ENCODE measurements around the gene INSC.

The INSC gene

GRCh38 chr11:15150507-15150906 is 35.8 kb downstream of the INSC start:
- no peak for DNase-seq

- no peak for DNase-seq
Observed at GRCh38 chr11:15153231-15153630, 38.5 kb downstream of the INSC start.

GRCh38 chr11:15157181-15157580 is 42.5 kb downstream of the INSC start:
- DNase-seq, result no peak

GRCh38 chr11:15157606-15158137 is 42.9 kb downstream of the INSC start:
- no peak for DNase-seq

GRCh38 chr11:15158351-15159015 is 43.8 kb downstream of the INSC start:
- no peak for DNase-seq

- DNase-seq, result no peak
Observed at GRCh38 chr11:15159085-15159484, 44.4 kb downstream of the INSC start.

GRCh38 chr11:15161790-15162189 is 47.1 kb downstream of the INSC start:
- DNase-seq, result no peak

GRCh38 chr11:15163136-15163535 is 48.4 kb downstream of the INSC start:
- DNase-seq, result no peak

- no peak for DNase-seq
Observed at GRCh38 chr11:15166204-15166603, 51.5 kb downstream of the INSC start.

GRCh38 chr11:15169815-15170551 is 55.3 kb downstream of the INSC start:
- DNase-seq, result no peak

- no peak for DNase-seq
Observed at GRCh38 chr11:15170698-15171097, 56.0 kb downstream of the INSC start.

- no peak for DNase-seq
Observed at GRCh38 chr11:15171956-15172355, 57.2 kb downstream of the INSC start.

- DNase-seq, result no peak
Observed at GRCh38 chr11:15175831-15176230, 61.1 kb downstream of the INSC start.

- no peak for DNase-seq
Observed at GRCh38 chr11:15176646-15177163, 62.0 kb downstream of the INSC start.

- DNase-seq, result no peak
Observed at GRCh38 chr11:15177491-15177890, 62.8 kb downstream of the INSC start.

GRCh38 chr11:15178214-15178613 is 63.5 kb downstream of the INSC start:
- no peak for DNase-seq

GRCh38 chr11:15179167-15179566 is 64.4 kb downstream of the INSC start:
- no peak for DNase-seq

- DNase-seq, result no peak
Observed at GRCh38 chr11:15180212-15180792, 65.6 kb downstream of the INSC start.

- no peak for DNase-seq
Observed at GRCh38 chr11:15182372-15182771, 67.6 kb downstream of the INSC start.

- no peak for DNase-seq
Observed at GRCh38 chr11:15185021-15185420, 70.3 kb downstream of the INSC start.

GRCh38 chr11:15186146-15186545 is 71.4 kb downstream of the INSC start:
- no peak for DNase-seq

GRCh38 chr11:15189189-15189588 is 74.5 kb downstream of the INSC start:
- no peak for DNase-seq

GRCh38 chr11:15189641-15190365 is 75.1 kb downstream of the INSC start:
- no peak for DNase-seq

All from stimulated activated CD4-positive, alpha-beta T cell treated with anti-CD3 and anti-CD28 coated beads, Interleukin-1b, Interleukin-23, amount 100 ng/mL, for 48 hours (primary cell).